GM19372 (cell line): ENCODE measurements around the gene PAQR3.

ENCODE experiments used
- ATAC-seq: cut with Tn5 transposase; IDR thresholded peaks from one replicate; pipeline ENCODE4 v1.9.1; 2021; ENCODE audit warnings: mild to moderate bottlenecking, low read depth, moderate library complexity; ENCODE audit not compliant: unreplicated experiment

Gene PAQR3

GRCh38 chr4:78938868-78939666 is at the start of gene PAQR3:
TSS of gene PAQR3 (minus strand) at chr4:78939438. CDS start at chr4:78939224, 214 bp downstream.
- peak; percentile 97 for ATAC-seq

GRCh38 chr4:78987683-78988082 is 48.4 kb upstream of the PAQR3 start:
- ATAC-seq, result no peak

GRCh38 chr4:78984593-78984992 is 45.4 kb upstream of the PAQR3 start:
- ATAC-seq, result no peak

- no peak for ATAC-seq
These were observed 36.6 kb upstream of the PAQR3 start for GRCh38 chr4:78975865-78976264.

- ATAC-seq, result no peak
These were observed 32.5 kb upstream of the PAQR3 start for GRCh38 chr4:78971776-78972175.

GRCh38 chr4:78971326-78971725 is 32.1 kb upstream of the PAQR3 start:
- ATAC-seq, result no peak

- no peak for ATAC-seq
These were observed 23.4 kb upstream of the PAQR3 start for GRCh38 chr4:78962597-78963115.

GRCh38 chr4:78960926-78961325 is 21.7 kb upstream of the PAQR3 start:
- ATAC-seq, result no peak

GRCh38 chr4:78956975-78957374 is 17.7 kb upstream of the PAQR3 start:
- ATAC-seq, result no peak

GRCh38 chr4:78953769-78954666 is 14.8 kb upstream of the PAQR3 start:
- ATAC-seq, result no peak

GRCh38 chr4:78953231-78953630 is 14.0 kb upstream of the PAQR3 start:
- no peak for ATAC-seq

GRCh38 chr4:78951862-78952472 is 12.7 kb upstream of the PAQR3 start:
- ATAC-seq, result peak; percentile 70

- ATAC-seq, result no peak
These were observed 10.5 kb upstream of the PAQR3 start for GRCh38 chr4:78949735-78950134.

GRCh38 chr4:78945651-78946179 is 6.5 kb upstream of the PAQR3 start:
- ATAC-seq, result no peak

GRCh38 chr4:78944381-78944780 is 5.1 kb upstream of the PAQR3 start:
- no peak for ATAC-seq

GRCh38 chr4:78940752-78941151 is 1.5 kb upstream of the PAQR3 start:
- ATAC-seq, result no peak

- peak; percentile 9 for ATAC-seq
These were observed 400 bp upstream of the PAQR3 start for GRCh38 chr4:78939667-78940008.

- no peak for ATAC-seq
These were observed 767 bp downstream of the PAQR3 start for GRCh38 chr4:78938474-78938867.

- no peak for ATAC-seq
These were observed 1.4 kb downstream of the PAQR3 start for GRCh38 chr4:78937837-78938236.

- ATAC-seq, result no peak
These were observed 2.2 kb downstream of the PAQR3 start for GRCh38 chr4:78936989-78937388.
